Panc1 (cell line): ENCODE data around the gene ADPRS. TPM values are rescaled to one million over a fixed set of nuclear protein-coding genes. Genes with fewer than 3 reads are reported as not detected.

Experiments used
- ATAC-seq: fragments of 200-7000 bp; cut with Tn5 transposase; 2 replicates; pipeline ENCODE4 v1.9.1; 2020; ENCODE audit warnings: mild to moderate bottlenecking, moderate library complexity
- BruUV-seq: library from RNA; stranded (reverse); fragments of 400-500 nt; replicated peaks from 2 replicates; lab custom pipeline; 2021; lab: Mats Ljungman, UMichigan
- CTCF ChIA-PET: fragments of 300-600 bp; sonication (Branson Sonifier 250); formaldehyde crosslinking; loops from one replicate; lab custom pipeline; 2022; ENCODE audit warnings: antibody characterized with exemption; lab: Charles Lee
- POLR2A ChIA-PET: fragments of 300-600 bp; sonication (Branson Sonifier 250); formaldehyde crosslinking; loops from one replicate; lab custom pipeline; 2022; ENCODE audit warnings: antibody characterized with exemption; lab: Charles Lee
- DNase-seq: peaks from one replicate; pipeline ENCODE4 v3.0.0-alpha.2; 2010; ENCODE audit warnings: low read depth, low spot score
- H3K27ac ChIP-seq: 2 replicates; pipeline ENCODE4 v1.5.1; 2011; ENCODE audit warnings: mild to moderate bottlenecking, low read length, inconsistent platforms
- H3K27me3 ChIP-seq: fragments of 200-500 bp; sonication (Bioruptor generic); 2 replicates; pipeline ENCODE4 v1.6.0; 2014; ENCODE audit warnings: low read length, inconsistent platforms; ENCODE audit not compliant: control insufficient read depth, insufficient read depth
- H3K36me3 ChIP-seq: fragments of 200-500 bp; sonication (Bioruptor generic); 2 replicates; pipeline ENCODE4 v1.5.1; 2014; ENCODE audit warnings: inconsistent platforms, mild to moderate bottlenecking, low read length, moderate library complexity; ENCODE audit not compliant: control insufficient read depth, insufficient read depth
- H3K4me1 ChIP-seq: 2 replicates; pipeline ENCODE4 v1.5.1; 2011; ENCODE audit warnings: inconsistent platforms, mild to moderate bottlenecking, low read length, moderate library complexity; ENCODE audit not compliant: control insufficient read depth, insufficient read depth
- H3K4me3 ChIP-seq, 2 experiments: 2 replicates each; pipeline ENCODE4 v1.5.1; 2011 to 2012; ENCODE audit warnings: low read depth in 2 of 2, low read length in 2 of 2, mild to moderate bottlenecking in 2 of 2, inconsistent platforms in 1 of 2, moderate library complexity in 1 of 2
- H3K9me3 ChIP-seq: fragments of 200-500 bp; sonication (Bioruptor generic); 2 replicates; pipeline ENCODE4 v1.5.1; 2014; ENCODE audit warnings: low read depth, mild to moderate bottlenecking, inconsistent platforms, low read length, moderate library complexity; ENCODE audit not compliant: control insufficient read depth, insufficient read depth
- CTCF ChIP-seq: fragments of 450-650 bp; IDR thresholded peaks from 2 replicates; pipeline ENCODE4 v1.5.1; 2017; ENCODE audit warnings: mild to moderate bottlenecking
- POLR2AphosphoS5 ChIP-seq: IDR thresholded peaks from 2 replicates; pipeline ENCODE4 v1.6.1; 2012; ENCODE audit warnings: mild to moderate bottlenecking, low read depth, low read length, moderate library complexity
- REST ChIP-seq, 2 experiments: IDR thresholded peaks; 2 replicates each; pipeline ENCODE4 v1.6.1; 2011 to 2012; ENCODE audit warnings: low read depth in 2 of 2, control low read depth in 1 of 2, low read length in 1 of 2, mild to moderate bottlenecking in 1 of 2, moderate library complexity in 1 of 2; ENCODE audit not compliant: insufficient read depth in 1 of 2
- SIN3A ChIP-seq: IDR thresholded peaks from 2 replicates; pipeline ENCODE4 v1.6.1; 2012; ENCODE audit warnings: low read depth, mild to moderate bottlenecking, low read length, moderate library complexity, borderline replicate concordance; ENCODE audit not compliant: insufficient read depth
- TCF7L2 ChIP-seq: IDR thresholded peaks from 2 replicates; pipeline ENCODE4 v1.6.1; 2011; ENCODE audit warnings: mild to moderate bottlenecking, low read depth, low read length, inconsistent platforms
- in situ Hi-C: cut with HindIII; loops from 2 replicates; pipeline ENCODE4 v1.10.0; 2016; ENCODE audit warnings: low sequenced_read_pairs, low pct_unique_long_range_greater_than_20kb
- intact Hi-C: fragments of 100-400 bp; cut with micrococcal nuclease; formaldehyde crosslinking; loops from one replicate; pipeline ENCODE4 v1.10.0; 2022; ENCODE audit not compliant: unreplicated experiment
- total RNA-seq: library from RNA; stranded (reverse); gene quantifications from one replicate; pipeline ENCODE4 v1.2.1, GENCODE V29; 2021; ENCODE audit not compliant: unreplicated experiment

Gene ADPRS
- total RNA-seq, 1 experiment from 2014 or later = 32.2 TPM

- Histone ChIP-seq H3K4me3 (no peak overlapping the region), H3K27me3 (no peaks in the 10 kb centered on the region), H3K4me1 (no peaks in the 10 kb centered on the region), H3K27ac (no peak overlapping the region), H3K9me3 (no peaks in the 10 kb centered on the region), H3K36me3 (no peaks in the 10 kb centered on the region)
- intact Hi-C loops = no loop called here
- CTCF ChIA-PET = interaction anchor here (0.5 kb wide), 1 partner anchor 21 kb away, joined by 4 read pairs; no protein-coding TSS in a partner anchor
- in situ Hi-C loops = no loop called here
- ATAC-seq (no peak), DNase-seq (no peak)
- POLR2A ChIA-PET = no interaction called here
- TF ChIP-seq REST (IDR thresholded peaks at IDR 0.05; ENCODE audit: insufficient read depth in 1 of 2, low read depth in 2 of 2, low read length in 1 of 2) (no peak), CTCF (no peak), TCF7L2 (no peak), SIN3A (no peak), POLR2AphosphoS5 (no peak)
- BruUV-seq = no TSS peak
Observed at GRCh38 chr1:36070349-36070748, 18.3 kb upstream of the ADPRS start.

- ATAC-seq (no peak), DNase-seq (no peak)
- BruUV-seq = no TSS peak
- H3K27me3 ChIP-seq = no peaks in the 10 kb centered on the region
- POLR2A ChIA-PET = no interaction called here
- intact Hi-C loops (no loop called here), in situ Hi-C loops (no loop called here)
- H3K4me1 ChIP-seq = no peaks in the 10 kb centered on the region
- no peaks in the 10 kb centered on the region for H3K36me3 ChIP-seq
- CTCF ChIA-PET = no interaction called here
- no peak overlapping the region for H3K27ac ChIP-seq
- H3K9me3 ChIP-seq = no peaks in the 10 kb centered on the region
- TF ChIP-seq REST (IDR thresholded peaks at IDR 0.05; ENCODE audit: insufficient read depth in 1 of 2, low read depth in 2 of 2, low read length in 1 of 2) = no peak
- no peak for TF ChIP-seq CTCF
- TF ChIP-seq SIN3A = no peak
- TF ChIP-seq POLR2AphosphoS5 = no peak
- TF ChIP-seq TCF7L2 = no peak
- no peak overlapping the region for H3K4me3 ChIP-seq
Observed at GRCh38 chr1:36076979-36077573, 11.6 kb upstream of the ADPRS start.
